Gastrocnemius medialis (tissue), 4 donors: ENCODE data around the gene LDAH. TPM values are rescaled to one million over a fixed set of nuclear protein-coding genes. Genes with fewer than 3 reads are reported as not detected.
"Not testable (repeated sequence)": the region's sequence is repeated elsewhere in the genome, so short reads cannot be mapped to it uniquely, and the experiment has no call there.

Source experiments
- ATAC-seq, 2 donors: fragments of 150-250 bp; one replicate each; pipeline ENCODE4 v1.9.1; 2016
- DNase-seq, 2 donors: peaks; one replicate each; pipeline ENCODE4 v3.0.0-alpha.2; 2019
- H3K27ac ChIP-seq, 4 donors: fragments of 200-600 bp; sonication (generic); 1 replicate in 1 of 4; 2 replicates in 3 of 4; pipeline ENCODE4 v1.5.1; 2016 to 2018; ENCODE audit warnings: mild to moderate bottlenecking in 2 of 4, moderate library complexity in 1 of 4
- H3K27me3 ChIP-seq, 3 donors: fragments of 200-600 bp; sonication (generic) in 2 of 3; 1 replicate in 1 of 3; 2 replicates in 2 of 3; pipeline versions ENCODE4 v1.5.1 to v1.6.0; 2016 to 2019; ENCODE audit warnings: mild to moderate bottlenecking in 1 of 3, moderate library complexity in 1 of 3
- H3K36me3 ChIP-seq, 2 donors: fragments of 200-600 bp; sonication (generic) in 1 of 2; one replicate each; pipeline ENCODE4 v1.5.1; 2017 to 2018
- H3K4me1 ChIP-seq, 2 donors: fragments of 200-600 bp; sonication (generic) in 1 of 2; one replicate each; pipeline ENCODE4 v1.5.1; 2016 to 2017; ENCODE audit warnings: mild to moderate bottlenecking in 2 of 2
- H3K4me3 ChIP-seq, 4 donors: fragments of 200-600 bp; sonication (generic) in 3 of 4; 1 replicate in 1 of 4; 2 replicates in 3 of 4; pipeline ENCODE4 v1.5.1; 2016 to 2019; ENCODE audit warnings: mild to moderate bottlenecking in 2 of 4
- H3K9me3 ChIP-seq, 3 donors: fragments of 200-600 bp; sonication (generic) in 2 of 3; 1 replicate in 1 of 3; 2 replicates in 2 of 3; pipeline ENCODE4 v1.5.1; 2016 to 2019
- POLR2A ChIP-seq, 2 donors: fragments of 450-650 bp; IDR thresholded peaks; one replicate each; pipeline ENCODE4 v1.6.1; 2017; ENCODE audit warnings: antibody characterized with exemption in 2 of 2, mild to moderate bottlenecking in 2 of 2, moderate library complexity in 2 of 2
- in situ Hi-C, 4 donors: fragments of 200-750 bp; cut with MboI; loops; one replicate each; pipeline versions ENCODE4 v1.15.0 to v1.8.0; 2017; ENCODE audit warnings: low sequenced_read_pairs in 4 of 4
- intact Hi-C: fragments of 100-400 bp; cut with DNase I; formaldehyde crosslinking; loops from one replicate; pipeline ENCODE4 v1.15.1; 2023; ENCODE audit warnings: low total_unique reads
- total RNA-seq, 4 donors: library from RNA; depleted of rRNA; stranded (reverse); fragments of >200 nt; gene quantifications; one replicate each; pipeline versions ENCODE4 v1.1.0 to v1.2.3, GENCODE V29; 2016
- TF ChIP-seq, protein P1 (sequence below), 5 experiments: fragments of 450-650 bp in 3 of 5; fragments of 200-600 bp in 2 of 5; sonication (generic) in 2 of 5; IDR thresholded peaks in 4 of 5; conservative IDR thresholded peaks in 1 of 5; 1 replicate in 4 of 5; 2 replicates in 1 of 5; pipeline ENCODE4 v1.5.1; 2016 to 2019; ENCODE audit warnings: antibody characterized with exemption in 5 of 5, mild to moderate bottlenecking in 3 of 5, moderate library complexity in 3 of 5

LDAH gene
- total RNA-seq, 4 donors from 2014 or later = 0.97 to 2.2 (median 1.4) TPM

DNA sequence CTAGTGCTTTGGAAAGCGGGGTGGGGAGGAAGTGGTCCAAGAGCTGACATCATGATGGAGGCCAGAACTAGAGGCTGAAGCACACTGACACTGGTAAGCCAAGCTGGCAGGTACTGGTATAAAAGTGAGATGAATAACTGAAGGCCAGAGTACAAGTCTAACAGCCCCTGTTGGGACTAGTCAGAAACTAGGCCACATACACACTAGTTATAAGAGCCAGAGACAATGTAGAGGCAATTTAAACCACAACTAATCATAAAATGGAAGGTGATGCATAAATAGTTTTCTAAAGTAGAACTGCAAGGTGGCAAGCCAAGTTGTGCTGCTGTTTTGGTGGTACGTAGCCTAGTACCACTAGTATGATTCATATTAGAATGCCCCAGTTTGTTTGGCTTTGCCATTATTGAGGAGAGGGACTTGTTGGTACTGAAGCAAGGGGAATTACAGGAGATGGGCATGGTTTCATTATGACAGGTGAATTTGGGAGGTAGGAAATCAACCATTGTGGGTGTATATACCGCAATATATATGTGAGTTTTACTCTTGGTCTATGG lies 98.3 kb downstream of the LDAH start:
- in situ Hi-C loops = no loop called here

DNA sequence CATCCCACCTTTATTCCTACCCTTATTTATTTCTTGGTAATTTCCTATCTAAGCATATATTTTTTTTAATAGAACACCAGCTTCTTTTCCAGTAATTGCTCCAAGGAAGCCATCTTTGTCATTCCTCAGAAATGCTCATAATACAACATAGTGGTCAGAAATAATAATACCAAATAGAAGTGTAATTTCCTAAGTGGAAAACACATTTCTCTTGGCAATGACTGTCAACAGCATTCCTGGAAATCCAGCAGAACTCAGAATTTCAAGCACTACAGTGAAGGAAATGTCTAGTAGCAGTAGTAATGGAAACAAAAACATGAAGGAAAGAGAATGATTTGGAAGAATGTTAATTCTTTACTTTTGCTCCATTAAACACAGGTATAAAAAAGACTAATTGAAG lies 99.4 kb downstream of the LDAH start:
- Histone ChIP-seq H3K4me3 (no peak overlapping the region), H3K27ac (no peak overlapping the region), H3K36me3 (no peaks in the 10 kb centered on the region), H3K27me3 (no peaks in the 10 kb centered on the region), H3K9me3 (no peaks in the 10 kb centered on the region), H3K4me1 (no peaks in the 10 kb centered on the region)
- TF ChIP-seq, protein P1, sequence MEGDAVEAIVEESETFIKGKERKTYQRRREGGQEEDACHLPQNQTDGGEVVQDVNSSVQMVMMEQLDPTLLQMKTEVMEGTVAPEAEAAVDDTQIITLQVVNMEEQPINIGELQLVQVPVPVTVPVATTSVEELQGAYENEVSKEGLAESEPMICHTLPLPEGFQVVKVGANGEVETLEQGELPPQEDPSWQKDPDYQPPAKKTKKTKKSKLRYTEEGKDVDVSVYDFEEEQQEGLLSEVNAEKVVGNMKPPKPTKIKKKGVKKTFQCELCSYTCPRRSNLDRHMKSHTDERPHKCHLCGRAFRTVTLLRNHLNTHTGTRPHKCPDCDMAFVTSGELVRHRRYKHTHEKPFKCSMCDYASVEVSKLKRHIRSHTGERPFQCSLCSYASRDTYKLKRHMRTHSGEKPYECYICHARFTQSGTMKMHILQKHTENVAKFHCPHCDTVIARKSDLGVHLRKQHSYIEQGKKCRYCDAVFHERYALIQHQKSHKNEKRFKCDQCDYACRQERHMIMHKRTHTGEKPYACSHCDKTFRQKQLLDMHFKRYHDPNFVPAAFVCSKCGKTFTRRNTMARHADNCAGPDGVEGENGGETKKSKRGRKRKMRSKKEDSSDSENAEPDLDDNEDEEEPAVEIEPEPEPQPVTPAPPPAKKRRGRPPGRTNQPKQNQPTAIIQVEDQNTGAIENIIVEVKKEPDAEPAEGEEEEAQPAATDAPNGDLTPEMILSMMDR (IDR thresholded peaks at IDR 0.05 in 4 of 5, conservative IDR thresholded peaks at IDR 0.05 in 1 of 5) = no peak
- in situ Hi-C loops (no loop called here), intact Hi-C loops (no loop called here)
- DNase-seq = no peak
- ATAC-seq = no peak

More for the DNA sequence above, 98.3 kb downstream of the LDAH start:
- no peak overlapping the region for H3K4me3 ChIP-seq
- no peak for TF ChIP-seq POLR2A (IDR thresholded peaks at IDR 0.05)
- TF ChIP-seq, protein P1 (IDR thresholded peaks at IDR 0.05 in 4 of 5, conservative IDR thresholded peaks at IDR 0.05 in 1 of 5) = no peak
- ATAC-seq (no peak), DNase-seq (no peak)
- H3K27ac ChIP-seq = no peak overlapping the region
- H3K36me3 ChIP-seq = no peaks in the 10 kb centered on the region
- intact Hi-C loops = loop anchor here (1.0 kb wide), 1 partner anchor 24 kb away; no protein-coding TSS in a partner anchor
- H3K9me3 ChIP-seq = no peaks in the 10 kb centered on the region
- H3K4me1 ChIP-seq = no peaks in the 10 kb centered on the region
- no peaks in the 10 kb centered on the region for H3K27me3 ChIP-seq

DNA sequence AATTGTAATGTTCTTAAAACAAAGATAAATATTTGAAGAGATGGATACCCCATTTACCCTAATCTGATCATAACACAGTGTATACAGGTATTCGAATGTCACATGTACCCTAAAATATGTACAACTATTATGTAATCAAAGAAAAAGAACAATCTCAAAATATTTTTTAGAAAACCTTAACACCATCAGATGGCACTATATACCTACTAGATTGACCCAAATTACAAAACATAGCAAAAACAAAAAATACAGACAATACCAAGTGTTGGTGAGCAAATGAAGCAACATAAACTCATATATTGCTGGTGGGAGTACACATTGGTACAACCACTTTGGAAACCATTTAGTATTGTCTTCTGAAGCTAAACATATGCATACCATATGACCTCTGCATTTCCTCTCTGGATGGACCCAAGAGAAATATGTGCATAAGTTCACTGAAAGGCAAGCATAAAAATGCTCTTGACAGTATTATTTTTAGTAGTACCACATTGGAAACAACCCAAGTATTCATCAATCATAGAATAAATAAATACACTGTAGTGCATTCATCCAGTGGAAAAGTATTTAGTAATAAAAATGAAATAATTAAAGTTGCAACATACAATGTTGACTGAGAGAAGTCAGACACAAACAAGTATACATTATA lies 100.2 kb downstream of the LDAH start:
- in situ Hi-C loops (no loop called here), intact Hi-C loops (no loop called here)
- DNase-seq (no peak), ATAC-seq (no peak)
- Histone ChIP-seq H3K27me3 (no peaks in the 10 kb centered on the region), H3K4me3 (no peak overlapping the region), H3K27ac (no peak overlapping the region), H3K36me3 (no peaks in the 10 kb centered on the region), H3K4me1 (no peaks in the 10 kb centered on the region), H3K9me3 (no peaks in the 10 kb centered on the region)
- TF ChIP-seq, protein P1 (IDR thresholded peaks at IDR 0.05 in 4 of 5, conservative IDR thresholded peaks at IDR 0.05 in 1 of 5) = no peak

DNA sequence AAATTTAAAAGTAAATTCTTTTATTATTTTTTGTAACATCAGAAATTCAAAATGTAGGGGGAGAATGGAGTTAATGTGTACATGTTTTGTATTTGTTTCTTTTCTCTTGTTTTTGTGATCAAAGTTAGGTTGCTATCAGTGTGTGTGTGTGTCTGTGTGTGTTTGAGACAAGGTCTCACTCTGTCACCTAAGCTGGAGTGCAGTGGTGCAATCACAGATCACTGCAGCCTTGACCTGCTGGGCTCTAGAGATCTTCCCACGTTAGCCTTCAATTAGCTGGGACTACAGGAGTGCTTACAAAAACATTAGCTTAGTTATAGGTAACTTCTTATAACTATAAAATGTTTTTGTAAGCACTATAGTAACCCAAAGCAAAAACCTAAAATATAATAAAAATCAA lies 105.3 kb downstream of the LDAH start:
- no peak for TF ChIP-seq POLR2A (IDR thresholded peaks at IDR 0.05)
- TF ChIP-seq, protein P1 (IDR thresholded peaks at IDR 0.05 in 4 of 5, conservative IDR thresholded peaks at IDR 0.05 in 1 of 5) = no peak

DNA sequence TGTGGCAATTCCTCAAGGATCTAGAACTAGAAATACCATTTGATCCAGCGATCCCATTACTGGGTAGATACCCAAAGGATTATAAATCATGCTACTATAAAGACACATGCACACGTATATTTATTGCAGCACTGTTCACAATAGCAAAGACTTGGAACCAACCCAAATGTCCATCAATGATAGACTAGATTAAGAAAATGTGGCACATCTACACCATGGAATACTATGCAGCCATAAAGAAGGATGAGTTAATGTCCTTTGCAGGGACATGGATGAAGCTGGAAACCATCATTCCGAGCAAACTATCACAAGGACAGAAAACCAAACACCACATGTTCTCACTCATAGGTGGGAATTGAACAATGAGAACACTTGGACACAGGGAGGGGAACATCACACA lies 106.7 kb downstream of the LDAH start:
- DNase-seq, H3K36me3 ChIP-seq, ATAC-seq, H3K27me3 ChIP-seq, intact Hi-C loops, H3K4me3 ChIP-seq, H3K9me3 ChIP-seq, H3K27ac ChIP-seq, H3K4me1 ChIP-seq, in situ Hi-C loops: not testable (repeated sequence)

More for the DNA sequence above, 105.3 kb downstream of the LDAH start:
- no peaks in the 10 kb centered on the region for H3K36me3 ChIP-seq
- ATAC-seq (no peak), DNase-seq (no peak)
- H3K27me3 ChIP-seq = no peaks in the 10 kb centered on the region
- intact Hi-C loops (no loop called here), in situ Hi-C loops (no loop called here)
- H3K4me3 ChIP-seq = no peak overlapping the region
- no peak overlapping the region for H3K27ac ChIP-seq
- H3K4me1 ChIP-seq = no peaks in the 10 kb centered on the region
- no peaks in the 10 kb centered on the region for H3K9me3 ChIP-seq

DNA sequence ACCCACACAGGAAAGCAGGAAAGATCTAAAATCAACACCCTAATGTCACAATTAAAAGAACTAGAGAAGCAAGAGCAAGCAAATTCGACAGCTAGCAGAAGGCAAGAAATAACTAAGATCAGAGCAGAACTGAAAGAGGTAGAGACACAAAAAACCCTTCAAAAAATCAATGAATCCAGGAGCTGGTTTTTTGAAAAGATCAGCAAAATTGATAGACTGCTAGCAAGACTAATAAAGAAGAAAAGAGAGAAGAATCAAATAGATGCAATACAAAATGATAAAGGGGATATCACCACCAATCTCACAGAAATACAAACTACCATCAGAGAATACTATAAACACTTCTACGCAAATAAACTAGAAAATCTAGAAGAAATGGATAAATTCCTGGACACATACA lies 108.5 kb downstream of the LDAH start:
- H3K4me1 ChIP-seq, H3K27ac ChIP-seq, ATAC-seq, DNase-seq, H3K27me3 ChIP-seq, H3K36me3 ChIP-seq, in situ Hi-C loops, H3K9me3 ChIP-seq, intact Hi-C loops, H3K4me3 ChIP-seq: not testable (repeated sequence)

DNA sequence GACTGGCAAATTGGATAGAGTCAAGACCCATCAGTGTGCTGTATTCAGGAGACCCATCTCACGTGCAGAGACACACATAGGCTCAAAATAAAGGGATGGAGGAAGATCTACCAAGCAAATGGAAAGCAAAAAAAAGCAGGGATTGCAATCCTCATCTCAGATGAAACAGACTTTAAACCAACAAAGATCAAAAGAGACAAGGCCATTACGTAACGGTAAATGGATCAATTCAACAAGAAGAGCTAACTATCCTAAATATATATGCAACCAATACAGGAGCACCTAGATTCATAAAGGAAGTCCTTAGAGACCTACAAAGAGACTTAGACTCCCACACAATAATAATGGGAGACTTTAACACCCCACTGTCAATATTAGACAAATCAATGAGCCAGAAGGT lies 109.3 kb downstream of the LDAH start:
- H3K27ac ChIP-seq, in situ Hi-C loops, H3K36me3 ChIP-seq, DNase-seq, H3K4me1 ChIP-seq, ATAC-seq, H3K27me3 ChIP-seq, intact Hi-C loops, H3K9me3 ChIP-seq, H3K4me3 ChIP-seq: not testable (repeated sequence)

DNA sequence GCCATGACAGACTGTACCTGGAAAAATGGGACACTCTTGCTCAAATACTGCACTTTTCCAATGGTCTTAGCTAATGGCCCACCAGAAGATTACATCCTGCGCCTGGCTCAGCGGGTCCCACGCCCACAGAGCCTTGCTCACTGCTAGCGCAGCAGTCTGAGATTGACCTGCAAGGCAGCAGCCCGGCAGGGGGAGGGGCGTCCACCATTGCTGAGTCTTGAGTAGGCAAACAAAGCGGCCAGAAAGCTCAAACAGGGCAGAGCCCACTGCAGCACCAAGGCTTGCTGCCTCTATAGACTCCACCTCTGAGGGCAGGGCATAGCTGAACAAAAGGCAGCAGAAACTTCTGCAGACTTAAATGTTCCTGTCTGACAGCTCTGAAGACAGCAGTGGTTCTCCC lies 111.3 kb downstream of the LDAH start:
- H3K27me3 ChIP-seq, H3K4me1 ChIP-seq, H3K27ac ChIP-seq, H3K9me3 ChIP-seq, DNase-seq, in situ Hi-C loops, H3K36me3 ChIP-seq, ATAC-seq, H3K4me3 ChIP-seq, intact Hi-C loops: not testable (repeated sequence)
